DMS79 treated with DMSO at 0.1 percent for 48 hours (cell line): ENCODE results near the gene AGBL4.
"Not testable (repeated sequence)": the region's sequence is repeated elsewhere in the genome, so short reads cannot be mapped to it uniquely, and the experiment has no call there.

Experiments
- DNase-seq: peaks from one replicate; lab custom pipeline; 2025; lab: John Stamatoyannopoulos, UW

The AGBL4 gene

DNA sequence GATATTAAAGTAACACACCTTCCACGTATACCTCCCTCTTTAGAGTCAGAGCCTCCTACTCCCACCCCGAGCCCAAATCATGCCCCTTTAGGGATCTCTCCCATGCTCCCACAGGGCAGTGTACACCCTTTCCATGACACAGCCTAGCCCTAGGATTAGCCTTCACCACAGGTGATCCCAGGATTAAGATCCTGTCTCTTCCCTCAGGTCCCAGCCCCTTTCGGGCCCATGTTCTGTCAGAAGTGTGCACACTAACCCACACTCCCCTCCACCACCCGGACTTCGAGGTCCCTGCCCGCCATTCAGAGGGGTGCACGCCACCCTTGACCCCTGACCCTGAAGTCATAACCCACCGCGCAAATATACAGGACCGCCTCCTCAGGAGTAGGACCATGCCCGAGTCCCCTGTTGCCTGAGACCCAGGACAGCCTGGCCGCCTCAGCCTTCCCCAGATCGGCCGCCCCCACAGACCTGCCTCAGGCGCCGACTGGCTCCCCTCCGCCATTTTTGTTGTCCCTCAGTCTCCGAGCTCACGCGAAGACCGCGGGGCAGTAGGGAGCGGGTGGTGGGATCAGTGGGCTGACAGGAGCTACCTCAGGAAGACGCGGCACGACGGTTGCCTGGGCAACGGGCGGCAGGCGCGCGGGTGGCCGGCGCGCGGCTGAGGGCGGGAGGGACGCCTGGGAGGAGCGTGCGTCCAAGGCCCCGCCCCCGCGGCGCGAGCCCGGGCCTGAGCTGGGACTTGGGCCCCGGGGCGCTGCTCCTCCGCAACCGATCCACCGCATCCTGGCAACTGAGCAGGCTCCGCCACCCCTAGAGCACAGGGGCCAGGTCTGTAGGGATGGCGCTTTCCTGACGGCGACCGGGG is at the start of gene AGBL4:
Gene AGBL4 (minus strand): TSS at position 663 of the 868 bp plus-strand sequence.
- DNase-seq = peak; percentile 79

DNA sequence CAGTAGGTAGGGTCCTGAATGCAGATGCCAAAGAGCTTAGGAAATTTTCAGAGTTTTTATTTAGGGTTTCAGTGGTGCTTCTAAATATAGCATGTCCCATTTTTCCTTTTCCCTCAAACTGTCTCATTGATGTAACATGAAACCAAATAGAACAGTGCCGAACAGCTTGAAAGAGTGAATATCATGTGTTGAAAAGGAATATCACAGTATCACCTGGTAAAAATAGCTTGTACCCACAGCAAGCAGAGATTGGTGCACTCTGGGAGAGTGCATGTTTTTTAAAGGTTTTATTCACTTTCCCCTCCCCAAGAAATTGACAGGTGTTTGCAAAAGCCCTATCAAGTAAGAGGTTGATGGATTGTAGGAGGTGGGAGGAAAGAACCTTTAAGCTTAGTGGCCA is 43.1 kb upstream of the AGBL4 start:
- DNase-seq = no peak

- peak; percentile 13 for DNase-seq
Observed at GRCh38 chr1:50060279-50060678, 36.5 kb upstream of the AGBL4 start.

DNA sequence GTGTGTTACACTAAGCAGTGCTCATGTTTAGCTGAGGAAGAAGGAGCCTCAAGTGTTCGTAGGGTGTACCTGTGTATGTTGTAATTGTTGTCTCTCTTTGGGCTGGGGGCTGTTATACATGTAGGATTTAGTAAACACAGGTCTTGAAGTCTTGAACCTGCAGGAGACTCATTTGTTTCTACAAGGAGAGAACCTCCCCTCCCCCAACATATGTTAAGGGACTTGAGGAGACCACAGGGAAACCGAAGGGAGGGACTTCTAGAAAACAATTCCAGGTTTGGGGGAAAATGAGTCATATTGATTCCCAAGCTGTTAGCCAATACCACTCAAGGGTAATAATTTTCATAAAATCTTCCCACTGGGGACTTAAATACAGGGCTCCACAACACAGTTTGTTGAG is 25.0 kb upstream of the AGBL4 start:
- DNase-seq = no peak

DNA sequence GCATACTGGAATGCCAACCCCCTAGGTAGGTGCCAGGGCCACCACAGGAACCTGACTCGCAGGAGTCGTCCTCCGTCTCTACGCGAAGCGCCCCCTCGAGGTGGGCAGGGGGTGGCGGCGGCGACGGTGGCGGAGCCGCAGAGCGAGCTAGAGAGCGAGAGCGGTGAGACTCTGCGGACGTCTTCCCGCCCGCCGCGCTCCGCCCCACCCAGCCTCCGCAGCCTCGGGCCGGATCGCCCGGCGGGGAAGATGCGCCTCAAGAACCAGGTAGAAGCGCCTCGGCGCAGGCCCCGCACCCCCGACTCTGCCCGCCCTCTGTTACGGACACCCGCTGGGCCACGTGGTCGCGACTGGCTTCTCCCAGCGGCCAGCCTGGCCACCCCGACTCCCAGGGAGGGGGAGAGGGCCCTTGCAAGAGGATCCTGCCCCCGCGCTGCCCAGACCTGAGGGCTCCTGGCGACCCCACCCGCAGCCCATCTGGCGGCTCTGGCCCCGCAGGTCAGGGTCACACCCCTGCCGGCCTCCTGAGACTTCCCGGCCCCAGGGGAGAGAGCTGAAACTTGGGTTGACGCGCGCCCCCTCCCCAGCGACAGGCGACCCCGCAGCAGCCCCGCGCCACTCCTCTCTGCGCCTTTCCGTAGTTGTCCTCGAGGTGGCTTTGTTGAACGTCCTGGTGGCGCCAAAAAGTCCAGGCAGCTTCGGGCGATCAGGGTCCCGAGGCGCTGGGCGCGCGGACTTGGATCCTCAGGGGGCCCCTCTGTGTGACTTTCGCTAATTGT is 24.4 kb upstream of the AGBL4 start:
- DNase-seq = peak; percentile 13

DNA sequence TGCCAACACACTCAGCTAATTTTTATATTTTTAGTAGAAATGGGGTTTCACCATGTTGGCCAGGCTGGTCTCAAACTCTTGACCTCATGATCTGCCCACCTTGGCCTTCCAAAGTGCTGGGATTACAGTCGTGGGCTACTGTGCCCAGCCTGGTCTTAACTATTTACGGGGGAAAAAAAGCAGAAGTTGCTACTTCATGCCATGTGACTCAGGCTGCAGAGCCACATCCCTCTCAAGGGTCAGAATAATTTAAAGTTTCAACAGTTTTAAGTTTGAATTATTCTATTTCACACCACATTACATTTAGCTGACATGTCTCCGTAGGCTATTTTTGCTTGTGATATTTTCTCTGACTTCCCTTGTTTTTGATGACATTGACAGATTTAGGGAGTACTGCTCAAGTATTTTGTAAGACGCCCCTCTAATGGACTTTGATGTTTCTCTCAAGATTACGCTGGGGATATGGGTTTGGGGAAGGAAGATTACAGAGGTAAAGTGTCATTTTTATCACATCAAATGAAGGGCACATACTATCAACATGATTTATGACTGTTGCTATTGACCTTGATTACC is 14.6 kb upstream of the AGBL4 start:
- no peak for DNase-seq

DNA sequence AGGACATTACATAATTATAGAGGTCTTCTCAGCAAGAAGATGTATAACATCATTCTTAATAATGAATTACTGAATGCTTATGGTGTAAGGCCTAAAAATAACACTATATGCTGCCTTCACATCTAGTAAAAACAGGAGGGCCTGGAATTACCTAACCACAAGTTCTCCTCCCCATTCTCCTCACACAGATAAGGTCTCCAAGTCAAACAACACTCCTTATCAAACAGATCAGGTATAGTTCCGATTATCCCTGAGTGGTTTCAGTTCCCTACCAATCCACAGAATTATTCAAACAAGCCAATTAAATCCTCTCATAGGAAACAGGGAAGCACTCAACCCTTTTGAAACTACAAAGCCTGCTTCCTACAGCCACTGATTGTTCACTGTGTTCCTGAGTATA is 4.0 kb upstream of the AGBL4 start:
- DNase-seq = no peak

GRCh38 chr1:49995734-49996133 is 28.0 kb downstream of the AGBL4 start:
- no peak for DNase-seq

GRCh38 chr1:49971088-49971487 is 52.7 kb downstream of the AGBL4 start:
- no peak for DNase-seq

DNA sequence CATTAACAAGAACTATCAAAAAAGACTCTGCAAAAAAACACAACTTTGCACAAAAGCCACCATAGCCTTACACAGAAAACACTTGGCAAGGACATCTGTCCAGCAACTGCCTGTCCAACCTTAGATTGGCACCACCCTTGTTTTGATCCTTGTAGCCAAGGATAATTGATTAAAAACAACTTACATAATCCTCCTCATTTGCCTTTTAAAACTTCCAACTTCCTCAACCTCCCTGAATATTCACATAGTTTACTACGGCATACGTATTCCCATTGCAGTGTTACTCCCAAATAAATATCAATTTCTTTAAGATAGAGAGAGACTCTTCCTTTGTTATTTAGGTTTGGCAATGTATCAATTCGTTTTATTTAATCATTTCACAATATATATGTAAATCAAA is 72.4 kb downstream of the AGBL4 start:
- no peak for DNase-seq

GRCh38 chr1:49915301-49915700 is 108.5 kb downstream of the AGBL4 start:
- not testable (repeated sequence) for DNase-seq

GRCh38 chr1:49906365-49906764 is 117.4 kb downstream of the AGBL4 start:
- DNase-seq = no peak

DNA sequence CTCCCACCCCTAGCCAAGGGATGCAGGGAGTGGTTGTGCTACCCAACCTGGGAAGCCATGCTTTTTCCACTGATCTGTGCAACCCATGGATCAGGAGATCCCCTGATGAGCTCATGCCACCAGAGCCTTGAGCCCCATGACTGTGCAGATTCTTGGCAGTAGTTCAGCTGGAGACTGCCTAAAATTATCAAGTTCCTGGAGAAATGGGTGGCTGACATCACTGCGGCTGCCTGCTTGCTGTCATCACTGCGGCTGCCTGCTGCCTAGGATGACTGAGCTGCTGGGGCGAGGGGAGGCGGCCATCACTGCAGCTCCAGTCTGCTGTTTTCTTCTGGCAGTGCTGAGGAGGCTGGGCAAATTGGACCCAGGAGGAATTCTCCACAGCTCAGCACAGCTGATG is 159.2 kb downstream of the AGBL4 start:
- no peak for DNase-seq

DNA sequence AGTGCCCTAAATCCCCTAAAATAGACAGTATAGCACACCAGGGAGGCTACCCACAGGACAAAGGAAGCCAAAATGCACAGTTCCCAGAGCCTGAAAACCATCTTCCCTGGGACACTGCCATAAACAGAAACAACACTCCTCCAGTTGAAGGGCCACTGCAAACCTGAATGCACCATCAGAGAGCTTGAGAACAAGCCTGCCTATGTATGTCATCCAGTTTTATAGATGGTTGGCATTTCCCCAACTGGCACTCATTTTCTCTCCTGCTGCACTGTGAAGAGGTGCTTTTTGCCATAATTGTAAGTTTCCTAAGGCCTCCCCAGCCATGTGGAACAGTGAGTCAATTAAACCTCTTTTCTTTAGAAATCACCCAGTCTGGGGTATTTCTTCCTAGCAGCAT is 169.0 kb downstream of the AGBL4 start:
- DNase-seq = peak; percentile 95

DNA sequence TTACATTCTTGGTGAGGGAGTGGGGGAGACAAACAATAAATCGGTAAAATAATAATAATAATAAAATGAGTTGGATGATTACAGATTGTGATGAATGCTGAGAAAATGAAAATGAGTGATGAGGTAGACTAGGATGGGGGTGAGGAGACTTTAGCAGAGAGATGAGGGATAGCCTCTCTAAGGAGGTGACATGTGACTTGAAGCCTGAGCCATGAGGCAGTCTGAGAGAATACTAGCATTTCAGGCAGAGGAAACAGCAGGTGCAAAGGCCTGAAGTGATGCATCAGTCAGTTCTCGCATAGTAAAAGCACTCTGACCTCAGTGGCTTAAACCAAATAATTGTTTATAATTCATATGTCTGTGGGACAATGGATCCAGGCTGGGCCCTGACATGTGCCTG is 181.2 kb downstream of the AGBL4 start:
- DNase-seq = no peak

- no peak for DNase-seq
Observed at GRCh38 chr1:49841767-49842166, 182.0 kb downstream of the AGBL4 start.

DNA sequence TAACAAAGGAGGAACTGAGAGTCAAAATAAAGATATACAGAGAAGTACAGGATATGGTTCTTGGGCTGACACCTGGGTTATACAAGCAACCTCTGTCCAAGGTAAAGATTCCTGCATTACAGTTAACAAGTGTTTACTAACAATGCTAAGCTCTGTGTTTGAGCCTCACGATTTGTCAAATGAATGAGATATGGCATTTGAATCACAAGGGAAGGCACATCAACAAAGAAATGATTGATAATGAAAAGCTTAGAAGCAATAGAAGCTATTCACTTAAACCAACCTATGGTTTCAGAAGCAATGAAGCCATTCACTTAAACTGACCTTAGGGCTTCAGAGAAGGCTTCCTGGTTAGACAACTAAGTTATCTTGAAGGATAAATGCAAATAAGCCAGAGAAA is 199.5 kb downstream of the AGBL4 start:
- no peak for DNase-seq

GRCh38 chr1:49817681-49818080 is 206.1 kb downstream of the AGBL4 start:
- no peak for DNase-seq

DNA sequence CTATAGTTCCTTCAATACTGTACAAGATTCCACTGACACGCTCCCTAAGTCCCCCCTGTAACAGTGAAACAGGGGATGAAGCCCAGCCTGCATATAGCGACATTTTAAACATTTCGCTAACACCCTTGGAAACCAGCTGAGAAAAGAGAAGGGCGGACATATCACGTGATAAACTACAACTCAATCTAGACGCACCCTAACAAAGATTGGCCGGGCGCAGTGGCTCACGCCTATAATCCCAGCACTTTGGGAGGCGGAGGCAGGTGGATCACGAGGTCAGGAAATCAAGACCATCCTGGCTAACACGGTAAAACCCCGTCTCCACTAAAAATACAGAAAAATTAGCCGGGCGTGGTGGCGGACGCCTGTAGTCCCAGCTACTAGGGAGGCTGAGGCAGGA is 236.7 kb downstream of the AGBL4 start:
- DNase-seq = not testable (repeated sequence)

DNA sequence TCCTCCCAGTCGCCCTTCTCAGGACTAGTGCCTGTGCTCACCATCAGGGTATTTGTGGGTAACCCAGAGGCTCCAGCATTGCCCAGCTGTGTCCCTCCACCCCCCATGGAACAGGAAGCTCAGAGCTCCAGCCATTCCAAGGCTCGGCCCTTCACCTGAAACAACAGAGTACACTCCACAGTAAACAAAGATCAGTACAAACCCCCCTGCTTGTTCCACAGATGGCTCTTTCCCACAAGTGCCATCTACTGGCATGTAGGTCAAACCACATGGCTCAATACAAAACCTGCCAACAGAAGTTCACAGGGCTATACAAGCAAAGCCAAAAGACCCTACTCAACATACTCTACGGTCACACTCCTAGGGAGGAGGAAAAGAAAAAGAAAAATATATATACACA is 258.7 kb downstream of the AGBL4 start:
- no peak for DNase-seq

GRCh38 chr1:49738118-49738517 is 285.6 kb downstream of the AGBL4 start:
- not testable (repeated sequence) for DNase-seq

- no peak for DNase-seq
Observed at GRCh38 chr1:49728377-49728776, 295.4 kb downstream of the AGBL4 start.

DNA sequence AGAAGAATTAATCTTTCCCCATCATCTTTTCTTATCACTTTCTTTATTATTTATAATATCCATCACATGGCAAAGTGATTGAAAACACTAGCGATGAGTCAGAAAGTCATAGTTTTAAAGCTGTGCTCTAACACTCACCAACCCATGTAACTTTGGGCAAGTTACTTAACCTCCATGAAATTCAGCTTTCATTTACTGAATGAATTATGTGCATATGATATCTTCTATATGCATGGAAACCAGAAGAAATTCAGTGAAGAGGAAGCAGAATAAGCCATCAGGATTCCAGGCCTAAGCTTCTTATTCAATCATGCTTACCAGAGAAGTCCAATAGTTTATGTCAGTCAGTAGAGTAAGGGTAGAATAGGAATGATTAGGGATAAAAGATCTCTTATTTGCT is 300.1 kb downstream of the AGBL4 start:
- no peak for DNase-seq
